ENCODE measurements around the gene BOD1L2.

DNA sequence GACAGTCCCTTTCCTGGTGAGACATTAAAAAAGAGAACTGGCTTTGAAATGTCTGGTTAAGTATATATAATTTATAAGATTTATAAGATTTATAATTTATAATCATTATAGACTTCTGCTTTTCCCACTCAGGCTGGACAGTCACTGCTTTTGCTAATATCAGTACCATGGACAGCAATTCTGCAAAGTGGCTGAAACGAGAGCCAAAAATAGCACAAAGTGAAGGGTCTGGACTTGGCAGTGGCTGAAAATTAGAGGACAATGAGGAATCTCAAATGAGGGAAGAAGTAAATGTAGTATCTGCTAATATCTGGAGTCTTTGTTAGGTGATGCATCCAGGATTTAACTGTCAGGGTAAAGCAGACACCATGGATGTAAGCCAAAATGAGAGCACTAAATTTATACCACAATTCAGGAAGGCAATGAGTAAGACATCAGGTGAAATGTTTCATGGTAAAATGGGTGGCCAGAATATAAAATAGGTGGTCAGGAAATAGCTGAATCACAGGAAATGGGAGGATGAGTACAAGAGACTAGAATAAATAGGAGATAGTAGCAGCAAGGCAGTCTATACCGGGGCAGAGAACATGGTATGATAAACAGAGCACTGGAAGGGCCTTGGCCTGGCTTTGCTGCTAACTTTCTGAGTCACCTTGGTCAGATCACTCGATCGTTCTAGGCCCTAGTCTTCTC is 39.6 kb upstream of the BOD1L2 start:
- no peak for TF ChIP-seq POLR2A (IDR thresholded peaks at IDR 0.05)
- TF ChIP-seq, protein P1, sequence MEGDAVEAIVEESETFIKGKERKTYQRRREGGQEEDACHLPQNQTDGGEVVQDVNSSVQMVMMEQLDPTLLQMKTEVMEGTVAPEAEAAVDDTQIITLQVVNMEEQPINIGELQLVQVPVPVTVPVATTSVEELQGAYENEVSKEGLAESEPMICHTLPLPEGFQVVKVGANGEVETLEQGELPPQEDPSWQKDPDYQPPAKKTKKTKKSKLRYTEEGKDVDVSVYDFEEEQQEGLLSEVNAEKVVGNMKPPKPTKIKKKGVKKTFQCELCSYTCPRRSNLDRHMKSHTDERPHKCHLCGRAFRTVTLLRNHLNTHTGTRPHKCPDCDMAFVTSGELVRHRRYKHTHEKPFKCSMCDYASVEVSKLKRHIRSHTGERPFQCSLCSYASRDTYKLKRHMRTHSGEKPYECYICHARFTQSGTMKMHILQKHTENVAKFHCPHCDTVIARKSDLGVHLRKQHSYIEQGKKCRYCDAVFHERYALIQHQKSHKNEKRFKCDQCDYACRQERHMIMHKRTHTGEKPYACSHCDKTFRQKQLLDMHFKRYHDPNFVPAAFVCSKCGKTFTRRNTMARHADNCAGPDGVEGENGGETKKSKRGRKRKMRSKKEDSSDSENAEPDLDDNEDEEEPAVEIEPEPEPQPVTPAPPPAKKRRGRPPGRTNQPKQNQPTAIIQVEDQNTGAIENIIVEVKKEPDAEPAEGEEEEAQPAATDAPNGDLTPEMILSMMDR (IDR thresholded peaks at IDR 0.05): no peak
